ENCODE results near the gene TRIM62. TPM values are rescaled to one million over a fixed set of nuclear protein-coding genes. Genes with fewer than 3 reads are reported as not detected.
"Not testable (repeated sequence)": the region's sequence is repeated elsewhere in the genome, so short reads cannot be mapped to it uniquely, and the experiment has no call there.

Gene TRIM62
- total RNA-seq, 6 experiments from 2014 or later = 6.2 to 7.9 (median 7.1) TPM

GRCh38 chr1:33141216-33141615 is 40.6 kb downstream of the TRIM62 start:
- Mint-ChIP-seq H3K27ac (no peak overlapping the region), H3K4me3 (no peak overlapping the region), H3K27me3 (ENCODE audit: insufficient read depth) (peaks cover 3% of the 10 kb centered on the region; the same call in 1 of the 2 replicates), H3K4me1 (ENCODE audit: low read depth) (peaks cover 36% of the 10 kb centered on the region), H3K9me3 (no peaks in the 10 kb centered on the region), H3K36me3 (ENCODE audit: low read depth) (no peaks in the 10 kb centered on the region)
- TF ChIP-seq, protein P1, sequence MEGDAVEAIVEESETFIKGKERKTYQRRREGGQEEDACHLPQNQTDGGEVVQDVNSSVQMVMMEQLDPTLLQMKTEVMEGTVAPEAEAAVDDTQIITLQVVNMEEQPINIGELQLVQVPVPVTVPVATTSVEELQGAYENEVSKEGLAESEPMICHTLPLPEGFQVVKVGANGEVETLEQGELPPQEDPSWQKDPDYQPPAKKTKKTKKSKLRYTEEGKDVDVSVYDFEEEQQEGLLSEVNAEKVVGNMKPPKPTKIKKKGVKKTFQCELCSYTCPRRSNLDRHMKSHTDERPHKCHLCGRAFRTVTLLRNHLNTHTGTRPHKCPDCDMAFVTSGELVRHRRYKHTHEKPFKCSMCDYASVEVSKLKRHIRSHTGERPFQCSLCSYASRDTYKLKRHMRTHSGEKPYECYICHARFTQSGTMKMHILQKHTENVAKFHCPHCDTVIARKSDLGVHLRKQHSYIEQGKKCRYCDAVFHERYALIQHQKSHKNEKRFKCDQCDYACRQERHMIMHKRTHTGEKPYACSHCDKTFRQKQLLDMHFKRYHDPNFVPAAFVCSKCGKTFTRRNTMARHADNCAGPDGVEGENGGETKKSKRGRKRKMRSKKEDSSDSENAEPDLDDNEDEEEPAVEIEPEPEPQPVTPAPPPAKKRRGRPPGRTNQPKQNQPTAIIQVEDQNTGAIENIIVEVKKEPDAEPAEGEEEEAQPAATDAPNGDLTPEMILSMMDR (IDR thresholded peaks at IDR 0.05) = no peak
- DNase-seq = no peak

GRCh38 chr1:33140153-33141149 is 41.4 kb downstream of the TRIM62 start:
- H3K27ac Mint-ChIP-seq = no peak overlapping the region

DNA sequence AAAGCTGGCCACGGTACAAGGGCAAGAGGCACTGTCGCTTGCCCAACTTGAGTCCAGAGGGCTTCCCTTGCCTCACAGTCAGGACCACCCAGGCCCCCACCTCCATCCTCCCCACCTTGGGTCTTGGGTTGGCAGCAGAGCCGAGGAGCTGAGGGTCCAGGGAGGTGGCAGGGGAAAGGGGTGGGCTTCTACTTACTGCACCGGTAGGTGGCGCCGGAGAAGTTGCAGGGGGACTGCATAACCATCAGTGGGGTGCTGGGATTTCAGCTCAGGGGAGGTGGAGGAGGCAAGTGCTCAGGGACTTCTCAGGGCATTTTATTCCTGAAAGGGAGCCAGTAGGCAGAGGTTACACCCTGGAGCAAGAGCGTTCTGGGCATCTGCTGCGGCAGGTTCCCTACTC is 44.0 kb downstream of the TRIM62 start:
- no peaks in the 10 kb centered on the region for H3K9me3 Mint-ChIP-seq
- H3K27ac Mint-ChIP-seq = no peak overlapping the region
- no peaks in the 10 kb centered on the region for H3K36me3 Mint-ChIP-seq (ENCODE audit: low read depth)
- no peak overlapping the region for H3K4me3 Mint-ChIP-seq
- peaks cover 4% of the 10 kb centered on the region for H3K27me3 Mint-ChIP-seq (ENCODE audit: insufficient read depth)
- TF ChIP-seq, protein P1 (IDR thresholded peaks at IDR 0.05) = peak; percentile 83
- peaks cover 12% of the 10 kb centered on the region for H3K4me1 Mint-ChIP-seq (ENCODE audit: low read depth)
- no peak for DNase-seq

More at GRCh38 chr1:33140153-33141149, 41.4 kb downstream of the TRIM62 start:
- Mint-ChIP-seq H3K27me3 (ENCODE audit: insufficient read depth) (peaks cover 3% of the 10 kb centered on the region; the same call in 1 of the 2 replicates), H3K36me3 (ENCODE audit: low read depth) (no peaks in the 10 kb centered on the region), H3K4me3 (no peak overlapping the region), H3K4me1 (ENCODE audit: low read depth) (peaks cover 36% of the 10 kb centered on the region), H3K9me3 (no peaks in the 10 kb centered on the region)
- DNase-seq = no peak
- TF ChIP-seq, protein P1 (IDR thresholded peaks at IDR 0.05) = 0 out of 2 replicates have a peak, but pooled peaks have one; percentile 16

DNA sequence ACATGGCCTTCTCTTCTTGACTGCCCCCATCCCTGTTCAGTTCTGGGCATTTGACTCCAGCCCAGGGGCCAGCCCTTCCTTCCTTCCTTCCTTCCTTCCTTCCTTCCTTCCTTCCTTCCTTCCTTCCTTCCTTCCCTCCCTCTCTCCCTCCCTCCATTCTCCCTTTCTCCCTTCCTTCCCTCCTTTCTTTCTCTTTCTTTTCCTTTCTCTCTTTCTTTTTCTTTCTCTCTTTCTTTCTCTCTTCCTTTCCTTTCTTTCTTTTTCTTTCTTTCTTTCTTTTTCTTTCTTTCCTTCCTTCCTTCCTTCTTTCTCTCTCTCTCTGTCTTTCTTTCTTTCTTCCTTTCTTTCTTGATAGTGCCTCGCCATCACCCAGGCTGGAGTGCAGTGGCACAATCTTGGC is 45.8 kb downstream of the TRIM62 start:
- H3K4me1 Mint-ChIP-seq (ENCODE audit: low read depth); H3K9me3 Mint-ChIP-seq; H3K4me3 Mint-ChIP-seq; H3K36me3 Mint-ChIP-seq (ENCODE audit: low read depth); H3K27me3 Mint-ChIP-seq (ENCODE audit: insufficient read depth); H3K27ac Mint-ChIP-seq; DNase-seq: not testable (repeated sequence)

DNA sequence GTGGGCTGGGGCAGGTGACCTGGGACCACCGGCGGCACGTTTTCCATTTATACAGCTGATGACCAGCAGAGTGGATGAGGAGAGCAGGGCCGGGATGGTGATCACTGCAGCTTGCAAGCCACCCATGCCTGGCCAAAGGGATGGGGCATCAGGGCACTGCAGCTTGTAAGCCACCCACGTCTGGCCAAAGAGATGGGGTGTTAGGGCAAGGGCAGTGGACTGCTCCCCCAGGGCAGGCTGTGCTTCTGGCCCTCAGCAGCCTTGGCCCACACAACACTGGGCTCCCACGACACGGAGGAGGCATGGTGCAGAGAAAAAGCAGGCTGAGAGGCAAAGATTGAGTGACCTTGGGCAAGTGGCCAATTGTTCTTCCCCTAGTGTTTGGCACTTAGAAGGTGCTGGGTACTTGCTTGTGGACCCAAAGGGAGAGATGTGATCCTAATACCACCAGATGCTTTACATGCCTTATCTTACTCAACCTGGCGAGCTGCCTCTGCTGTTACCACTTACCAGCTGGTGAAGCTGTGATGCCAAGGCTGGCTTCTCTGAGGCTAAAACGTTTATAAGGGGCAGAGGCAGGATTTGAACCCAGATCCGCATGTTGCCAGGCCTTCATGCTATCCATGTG is 48.3 kb downstream of the TRIM62 start:
- Mint-ChIP-seq H3K4me3 (no peak overlapping the region), H3K9me3 (no peaks in the 10 kb centered on the region), H3K27ac (no peak overlapping the region), H3K27me3 (ENCODE audit: insufficient read depth) (peaks cover 4% of the 10 kb centered on the region), H3K4me1 (ENCODE audit: low read depth) (peaks cover 5% of the 10 kb centered on the region), H3K36me3 (ENCODE audit: low read depth) (no peaks in the 10 kb centered on the region)
- no peak for DNase-seq
- TF ChIP-seq, protein P1 (IDR thresholded peaks at IDR 0.05) = no peak

DNA sequence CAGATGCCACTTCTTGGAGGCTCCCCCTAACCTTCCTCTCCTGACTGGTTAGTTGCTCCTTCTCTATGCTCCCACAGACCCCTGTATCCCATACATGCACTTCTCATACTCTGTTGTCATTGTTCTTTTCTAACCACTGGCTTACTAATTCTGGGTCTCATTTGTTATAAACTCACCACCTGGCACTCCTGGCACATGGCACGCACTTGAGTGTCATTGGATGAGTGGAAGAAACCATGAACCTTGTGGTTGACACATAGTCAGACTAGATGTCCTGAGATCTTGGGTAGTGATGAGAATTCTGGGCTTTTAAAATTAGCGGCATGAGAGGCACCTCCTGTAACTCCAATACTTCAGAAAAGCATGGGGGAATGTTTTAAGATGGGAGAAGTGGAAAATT is 49.3 kb downstream of the TRIM62 start:
- no peaks in the 10 kb centered on the region for H3K36me3 Mint-ChIP-seq (ENCODE audit: low read depth)
- no peak for DNase-seq
- no peak overlapping the region for H3K4me3 Mint-ChIP-seq
- H3K9me3 Mint-ChIP-seq = no peaks in the 10 kb centered on the region
- TF ChIP-seq, protein P1 (IDR thresholded peaks at IDR 0.05) = no peak
- H3K27ac Mint-ChIP-seq = no peak overlapping the region
- peaks cover 4% of the 10 kb centered on the region for H3K27me3 Mint-ChIP-seq (ENCODE audit: insufficient read depth)
- peaks cover 8% of the 10 kb centered on the region for H3K4me1 Mint-ChIP-seq (ENCODE audit: low read depth)

Measured in HFFc6 (cell line).